ENCODE data around the gene WDR7. TPM values are rescaled to one million over a fixed set of nuclear protein-coding genes. Genes with fewer than 3 reads are reported as not detected.

WDR7 gene
- total and polyA plus RNA-seq, 2 of the 4 experiments (the other 2 are of a cell fraction): 3.7 to 23.3 TPM

GRCh38 chr18:56712761-56713160, 61.6 kb downstream of the WDR7 start:
- Histone ChIP-seq H2BK15ac (ENCODE audit: low read depth, low read length) (no peak overlapping the region), H3K4me2 (ENCODE audit: low read depth, low read length) (no peak overlapping the region), H3K18ac (ENCODE audit: low read depth, low read length) (no peak overlapping the region), H3K56ac (ENCODE audit: extremely low read depth, insufficient read depth, low read length) (no peak overlapping the region), H4K91ac (ENCODE audit: insufficient read depth, low read depth, low read length) (no peak overlapping the region), H2AFZ (replicated peaks; ENCODE audit: low read length, poor library complexity) (no peak overlapping the region), H4K20me1 (ENCODE audit: insufficient read depth, low read length) (no peaks in the 10 kb centered on the region; the same call in 1 of the 2 replicates), H3K9me3 (ENCODE audit: control insufficient read depth, insufficient read depth, low read length) (no peaks in the 10 kb centered on the region), H4K5ac (ENCODE audit: low read depth, low read length) (no peak overlapping the region), H2BK5ac (ENCODE audit: low read depth, low read length, poor library complexity, severe bottlenecking) (no peak overlapping the region), H2BK20ac (ENCODE audit: low read depth, low read length) (no peak overlapping the region), H2BK120ac (ENCODE audit: low read depth, low read length) (no peak overlapping the region), H3K14ac (replicated peaks; ENCODE audit: low read depth, low read length) (no peak overlapping the region; the same call in 1 of the 2 replicates), H3K4ac (ENCODE audit: low read depth, low read length) (no peak overlapping the region), H2AK5ac (ENCODE audit: low read depth, low read length) (no peak overlapping the region), H3K9ac (ENCODE audit: low read depth, low read length) (no peak overlapping the region), H2AK9ac (replicated peaks; ENCODE audit: low read depth, low read length, poor library complexity) (no peak overlapping the region), H3K36me3 (ENCODE audit: control insufficient read depth, insufficient read depth, low read length) (no peaks in the 10 kb centered on the region), H3K27me3 (ENCODE audit: control insufficient read depth, insufficient read depth, low read length) (no peaks in the 10 kb centered on the region), H3K4me3 (ENCODE audit: insufficient read depth, low read depth, low read length) (no peak overlapping the region), H3K9me1 (ENCODE audit: insufficient read depth, low read length) (no peaks in the 10 kb centered on the region), H3K23ac (ENCODE audit: low read depth, low read length) (no peak overlapping the region), H3K79me1 (ENCODE audit: low read depth in 1 of 2, low read length in 2 of 2) (no peaks in the 10 kb centered on the region), H3K27ac (ENCODE audit: insufficient read depth, low read length) (no peak overlapping the region), H4K8ac (ENCODE audit: low read depth in 2 of 2, low read length in 2 of 2) (no peak overlapping the region), H3K4me1 (ENCODE audit: control insufficient read depth, insufficient read depth, low read length) (peaks cover 2% of the 10 kb centered on the region)
- POLR2A ChIA-PET (ENCODE audit: unreplicated experiment): interaction anchor here (0.6 kb wide), 1 partner anchor 910 kb away, joined by 4 read pairs; no protein-coding TSS in a partner anchor
- WGBS, 2 experiments (ENCODE audit: extremely low coverage in 2 of 2, insufficient read length in 1 of 2): no CpG with 5 or more reads among the region's 3 CpGs
- BruUV-seq (replicated peaks): no TSS peak
- CTCF ChIA-PET: no interaction called here
- in situ Hi-C loops (cut with MboI; ENCODE audit: low sequenced_read_pairs): no loop called here
- TF ChIP-seq BHLHE40 (IDR thresholded peaks at IDR 0.05; ENCODE audit: low read depth, low read length) (no peak), SMC3 (IDR thresholded peaks at IDR 0.05; ENCODE audit: low read depth, low read length) (no peak), FOS (IDR thresholded peaks at IDR 0.05; ENCODE audit: low read depth, low read length) (no peak), POLR2A (IDR thresholded peaks at IDR 0.05; ENCODE audit: low read depth, low read length) (no peak), MXI1 (IDR thresholded peaks at IDR 0.05; ENCODE audit: borderline replicate concordance, low read depth, low read length) (no peak), NFE2L2 (IDR thresholded peaks at IDR 0.05; ENCODE audit: low read depth, low read length) (no peak), CHD1 (IDR thresholded peaks at IDR 0.05; ENCODE audit: low read depth, low read length) (no peak), CTCF (conservative IDR thresholded peaks at IDR 0.05; ENCODE audit: low read depth, low read length) (no peak), CEBPB (IDR thresholded peaks at IDR 0.05; ENCODE audit: low read depth, low read length) (no peak), MAZ (IDR thresholded peaks at IDR 0.05; ENCODE audit: borderline replicate concordance, low read depth, low read length) (no peak), RAD21 (IDR thresholded peaks at IDR 0.05; ENCODE audit: low read length) (no peak), RCOR1 (IDR thresholded peaks at IDR 0.05; ENCODE audit: insufficient replicate concordance, low read length) (no peak), MAFK (IDR thresholded peaks at IDR 0.05; ENCODE audit: low read depth, low read length) (no peak), ELK1 (IDR thresholded peaks at IDR 0.05; ENCODE audit: borderline replicate concordance, low read depth, low read length) (no peak), RFX5 (IDR thresholded peaks at IDR 0.05; ENCODE audit: low read depth, low read length) (no peak), USF2 (IDR thresholded peaks at IDR 0.05; ENCODE audit: low read depth, low read length) (no peak)
- no peak for DNase-seq
- intact Hi-C loops (cut with micrococcal nuclease): no loop called here
- dilution Hi-C loops (cut with HindIII; ENCODE audit: low sequenced_read_pairs, unreplicated experiment): no loop called here
- no peak for ATAC-seq (ENCODE audit: low read depth)
